GM11168 (cell line): ENCODE measurements around the gene ZSWIM6.

Experiments used
- in situ Hi-C: fragments of 300-500 bp; cut with MboI; formaldehyde crosslinking; loops from one replicate; pipeline ENCODE4 v1.12.0; 2022; ENCODE audit warnings: low sequenced_read_pairs; ENCODE audit not compliant: unreplicated experiment

The ZSWIM6 gene

GRCh38 chr5:61429906-61430305, 97.8 kb downstream of the ZSWIM6 start:
- in situ Hi-C loops, result no loop called here

- in situ Hi-C loops, result no loop called here
Measured at GRCh38 chr5:61431923-61432620, 100.0 kb downstream of the ZSWIM6 start.

- in situ Hi-C loops, result no loop called here
Measured at GRCh38 chr5:61435368-61435767, 103.3 kb downstream of the ZSWIM6 start.

GRCh38 chr5:61438298-61438970, 106.4 kb downstream of the ZSWIM6 start:
- in situ Hi-C loops, result no loop called here

GRCh38 chr5:61440086-61440485, 108.0 kb downstream of the ZSWIM6 start:
- in situ Hi-C loops, result no loop called here

- in situ Hi-C loops, result no loop called here
Measured at GRCh38 chr5:61440596-61440995, 108.5 kb downstream of the ZSWIM6 start.

GRCh38 chr5:61441742-61442141, 109.7 kb downstream of the ZSWIM6 start:
- in situ Hi-C loops, result no loop called here

GRCh38 chr5:61447780-61448495, 115.9 kb downstream of the ZSWIM6 start:
- in situ Hi-C loops, result no loop called here

GRCh38 chr5:61449804-61450492, 117.9 kb downstream of the ZSWIM6 start:
- in situ Hi-C loops, result no loop called here

GRCh38 chr5:61450493-61451279, 118.6 kb downstream of the ZSWIM6 start:
- in situ Hi-C loops, result no loop called here

- in situ Hi-C loops, result no loop called here
Measured at GRCh38 chr5:61455179-61456006, 123.3 kb downstream of the ZSWIM6 start.

GRCh38 chr5:61460471-61460870, 128.4 kb downstream of the ZSWIM6 start:
- in situ Hi-C loops, result no loop called here

GRCh38 chr5:61461417-61461816, 129.4 kb downstream of the ZSWIM6 start:
- in situ Hi-C loops, result no loop called here

GRCh38 chr5:61461926-61462325, 129.9 kb downstream of the ZSWIM6 start:
- in situ Hi-C loops, result no loop called here

GRCh38 chr5:61463596-61463995, 131.5 kb downstream of the ZSWIM6 start:
- in situ Hi-C loops, result no loop called here

GRCh38 chr5:61464512-61464911, 132.5 kb downstream of the ZSWIM6 start:
- in situ Hi-C loops, result no loop called here

- in situ Hi-C loops, result no loop called here
Measured at GRCh38 chr5:61465066-61465465, 133.0 kb downstream of the ZSWIM6 start.

GRCh38 chr5:61465496-61465895, 133.4 kb downstream of the ZSWIM6 start:
- in situ Hi-C loops, result no loop called here

GRCh38 chr5:61466017-61466416, 134.0 kb downstream of the ZSWIM6 start:
- in situ Hi-C loops, result no loop called here
